SK-N-SH treated with all-trans-retinoic acid at 6 μM for 48 hours (cell line): Measurements from ENCODE around the gene CXCR1.

Experiments
- ATAC-seq: fragments of 200-7000 bp; cut with Tn5 transposase; 3 replicates; pipeline ENCODE4 v1.9.1; 2020; ENCODE audit warnings: mild to moderate bottlenecking, moderate library complexity
- ARNTL ChIP-seq: fragments of 450-650 bp; formaldehyde crosslinking; IDR thresholded peaks from 2 replicates; pipeline ENCODE4 v1.5.0; 2020; ENCODE audit warnings: low read depth, mild to moderate bottlenecking, moderate library complexity, borderline replicate concordance
- BACH2 ChIP-seq: fragments of 250-450 bp; sonication (Bioruptor Pico); IDR thresholded peaks from 2 replicates; pipeline ENCODE4 v1.9.0; 2021; ENCODE audit warnings: mild to moderate bottlenecking, borderline replicate concordance
- CREB5 ChIP-seq: fragments of 250-450 bp; sonication (Bioruptor Pico); IDR thresholded peaks from 2 replicates; pipeline ENCODE4 v1.5.1; 2020; ENCODE audit warnings: low read depth, mild to moderate bottlenecking, moderate library complexity
- CSDC2 ChIP-seq: fragments of 250-450 bp; sonication (Bioruptor Pico); IDR thresholded peaks from 2 replicates; pipeline ENCODE4 v1.5.0; 2020; ENCODE audit warnings: mild to moderate bottlenecking, moderate library complexity
- CSRNP3 ChIP-seq: fragments of 250-450 bp; sonication (Bioruptor Pico); IDR thresholded peaks from 2 replicates; pipeline ENCODE4 v1.5.1; 2021; ENCODE audit warnings: mild to moderate bottlenecking, moderate library complexity
- ESRRG ChIP-seq: fragments of 250-450 bp; sonication (Bioruptor Pico); IDR thresholded peaks from 2 replicates; pipeline ENCODE4 v1.6.1; 2021; ENCODE audit warnings: mild to moderate bottlenecking
- ISL1 ChIP-seq: fragments of 250-450 bp; sonication (Bioruptor Pico); IDR thresholded peaks from 2 replicates; pipeline ENCODE4 v2.1.2; 2022; ENCODE audit warnings: mild to moderate bottlenecking, moderate library complexity
- OSR1 ChIP-seq: fragments of 250-450 bp; sonication (Bioruptor Pico); IDR thresholded peaks from 2 replicates; pipeline ENCODE4 v1.8.0; 2022; ENCODE audit warnings: moderate library complexity, mild to moderate bottlenecking, inconsistent platforms
- PATZ1 ChIP-seq: fragments of 250-450 bp; sonication (Bioruptor Pico); IDR thresholded peaks from 2 replicates; pipeline ENCODE4 v1.8.0; 2020; ENCODE audit warnings: mild to moderate bottlenecking, moderate library complexity, borderline replicate concordance
- POU6F1 ChIP-seq: fragments of 250-450 bp; sonication (Bioruptor Pico); IDR thresholded peaks from 2 replicates; pipeline ENCODE4 v1.8.0; 2021; ENCODE audit warnings: low read depth, mild to moderate bottlenecking, moderate library complexity, borderline replicate concordance
- PPARA ChIP-seq: fragments of 250-450 bp; sonication (Bioruptor Pico); IDR thresholded peaks from 2 replicates; pipeline ENCODE4 v1.5.0; 2020; ENCODE audit warnings: mild to moderate bottlenecking, borderline replicate concordance
- RARB ChIP-seq: fragments of 250-450 bp; sonication (Bioruptor Pico); IDR thresholded peaks from 2 replicates; pipeline ENCODE4 v1.8.0; 2021; ENCODE audit warnings: mild to moderate bottlenecking, moderate library complexity
- SNAI2 ChIP-seq: fragments of 250-450 bp; sonication (Bioruptor Pico); IDR thresholded peaks from 2 replicates; pipeline ENCODE4 v1.5.0; 2020; ENCODE audit warnings: mild to moderate bottlenecking, moderate library complexity
- TCF4 ChIP-seq: fragments of 250-450 bp; sonication (Bioruptor Pico); IDR thresholded peaks from 2 replicates; pipeline ENCODE4 v1.8.0; 2021; ENCODE audit warnings: mild to moderate bottlenecking, moderate library complexity, borderline replicate concordance
- TOX ChIP-seq: fragments of 250-450 bp; sonication (Bioruptor Pico); IDR thresholded peaks from 2 replicates; pipeline ENCODE4 v1.8.0; 2021; ENCODE audit warnings: mild to moderate bottlenecking, moderate library complexity, borderline replicate concordance
- TSHZ2 ChIP-seq: fragments of 250-450 bp; sonication (Bioruptor Pico); IDR thresholded peaks from 2 replicates; pipeline ENCODE4 v1.5.0; 2020; ENCODE audit warnings: mild to moderate bottlenecking, moderate library complexity
- ZC3H10 ChIP-seq: fragments of 250-450 bp; sonication (Bioruptor Pico); IDR thresholded peaks from 2 replicates; pipeline ENCODE4 v1.5.1; 2021; ENCODE audit warnings: mild to moderate bottlenecking, moderate library complexity
- ZNF565 ChIP-seq: fragments of 450-650 bp; formaldehyde crosslinking; conservative IDR thresholded peaks from 2 replicates; pipeline ENCODE4 v1.5.0; 2020; ENCODE audit warnings: low read depth, mild to moderate bottlenecking, moderate library complexity
- ZNF70 ChIP-seq: fragments of 450-650 bp; formaldehyde crosslinking; IDR thresholded peaks from 2 replicates; pipeline ENCODE4 v1.5.0; 2020; ENCODE audit warnings: mild to moderate bottlenecking, moderate library complexity
- ZNF8 ChIP-seq: fragments of 450-650 bp; formaldehyde crosslinking; IDR thresholded peaks from 2 replicates; pipeline ENCODE4 v1.5.0; 2020; ENCODE audit warnings: mild to moderate bottlenecking, moderate library complexity

CXCR1 gene

GRCh38 chr2:218146056-218146455, 20.7 kb downstream of the CXCR1 start:
- no peak for ATAC-seq
- TF ChIP-seq ZC3H10 (CRISPR knock-in tag) (no peak), ZNF565 (CRISPR knock-in tag) (no peak), PATZ1 (CRISPR knock-in tag) (no peak), ARNTL (CRISPR knock-in tag) (no peak), CSRNP3 (CRISPR knock-in tag) (no peak), PPARA (no peak), ISL1 (no peak), CREB5 (CRISPR knock-in tag) (no peak), SNAI2 (no peak), TCF4 (CRISPR knock-in tag) (no peak), ZNF8 (no peak), OSR1 (CRISPR knock-in tag) (no peak), BACH2 (CRISPR knock-in tag) (no peak), ESRRG (CRISPR knock-in tag) (no peak), POU6F1 (no peak), ZNF70 (no peak), RARB (CRISPR knock-in tag) (no peak), CSDC2 (no peak)

- TF ChIP-seq OSR1 (CRISPR knock-in tag) (no peak), ISL1 (no peak), SNAI2 (no peak), TSHZ2 (CRISPR knock-in tag) (no peak), RARB (CRISPR knock-in tag) (no peak), PPARA (no peak), POU6F1 (no peak), CSDC2 (no peak), CREB5 (CRISPR knock-in tag) (no peak), BACH2 (CRISPR knock-in tag) (no peak), ARNTL (CRISPR knock-in tag) (no peak), PATZ1 (CRISPR knock-in tag) (no peak), TOX (CRISPR knock-in tag) (no peak), ESRRG (CRISPR knock-in tag) (no peak)
Observed at GRCh38 chr2:218145124-218145523, 21.6 kb downstream of the CXCR1 start.

More at GRCh38 chr2:218145124-218145523, 21.6 kb downstream of the CXCR1 start:
- no peak for ATAC-seq
